ENCODE data around the gene ABHD16A. TPM values are rescaled to one million over a fixed set of nuclear protein-coding genes. Genes with fewer than 3 reads are reported as not detected.
A peak's percentile ranks its signal among the peaks of the same experiment; 100 is the strongest.

The ABHD16A gene
- total and polyA plus RNA-seq, 2 of the 13 experiments (the other 11 are each of a cell fraction or from before 2014, with no cell fraction given), result 43.5 to 45.4 TPM

DNA sequence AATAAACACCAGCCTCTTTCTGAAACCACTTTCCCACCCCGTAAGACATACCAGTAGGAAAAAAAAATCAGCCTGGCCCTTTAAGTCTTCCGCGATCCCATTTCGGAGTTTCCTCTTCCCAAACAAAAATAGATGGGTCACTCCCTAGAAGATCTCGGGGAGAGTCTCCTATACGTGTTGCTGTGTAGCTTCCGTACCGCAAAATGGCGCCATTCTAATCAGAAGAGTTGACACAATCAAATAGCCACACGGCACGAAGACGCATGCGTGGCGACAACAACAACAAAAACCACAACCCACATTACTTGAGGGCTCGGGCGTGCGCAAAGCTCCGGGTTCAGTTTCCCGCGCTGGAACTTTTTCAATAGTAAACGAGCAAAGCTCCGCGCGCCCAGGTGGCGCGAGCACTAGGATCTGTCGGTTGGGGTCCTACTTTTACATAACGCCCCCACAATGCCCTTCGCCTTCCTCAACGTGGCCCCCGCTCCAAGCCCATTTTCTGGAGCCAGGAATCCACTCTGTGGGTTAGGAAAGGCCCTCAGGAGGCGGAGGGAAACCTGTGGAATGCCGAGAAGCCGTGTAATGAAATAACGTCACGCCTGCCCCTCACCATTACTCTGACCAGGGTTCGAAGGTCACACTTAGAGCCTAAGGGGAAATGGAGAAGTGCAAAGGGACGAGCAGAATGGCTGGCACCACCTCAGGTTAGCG lies 38.2 kb downstream of the ABHD16A start, which contains the start of gene GPANK1 (continued):
- TF ChIP-seq, protein P1, sequence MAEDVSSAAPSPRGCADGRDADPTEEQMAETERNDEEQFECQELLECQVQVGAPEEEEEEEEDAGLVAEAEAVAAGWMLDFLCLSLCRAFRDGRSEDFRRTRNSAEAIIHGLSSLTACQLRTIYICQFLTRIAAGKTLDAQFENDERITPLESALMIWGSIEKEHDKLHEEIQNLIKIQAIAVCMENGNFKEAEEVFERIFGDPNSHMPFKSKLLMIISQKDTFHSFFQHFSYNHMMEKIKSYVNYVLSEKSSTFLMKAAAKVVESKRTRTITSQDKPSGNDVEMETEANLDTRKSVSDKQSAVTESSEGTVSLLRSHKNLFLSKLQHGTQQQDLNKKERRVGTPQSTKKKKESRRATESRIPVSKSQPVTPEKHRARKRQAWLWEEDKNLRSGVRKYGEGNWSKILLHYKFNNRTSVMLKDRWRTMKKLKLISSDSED (CRISPR knock-in tag; IDR thresholded peaks at IDR 0.05), result no peak
- TF ChIP-seq SOX6 (IDR thresholded peaks at IDR 0.05) (no peak), SOX6 (CRISPR knock-in tag; IDR thresholded peaks at IDR 0.05) (no peak; the same call in 1 of the 2 replicates), GABPB1 (CRISPR knock-in tag; IDR thresholded peaks at IDR 0.05) (no peak), RFX5 (IDR thresholded peaks at IDR 0.05; ENCODE audit: low read depth, low read length) (no peak), ZNF432 (CRISPR knock-in tag; IDR thresholded peaks at IDR 0.05; ENCODE audit: borderline replicate concordance) (no peak), ZNF251 (CRISPR knock-in tag; IDR thresholded peaks at IDR 0.05) (peak; percentile 68; the same call in 1 of the 2 replicates), MAFG (CRISPR knock-in tag; IDR thresholded peaks at IDR 0.05) (no peak), ZBTB1 (CRISPR knock-in tag; IDR thresholded peaks at IDR 0.05; ENCODE audit: borderline replicate concordance) (no peak), ZBTB20 (CRISPR knock-in tag; IDR thresholded peaks at IDR 0.05; ENCODE audit: borderline replicate concordance, low read depth) (no peak), TBP (CRISPR knock-in tag; IDR thresholded peaks at IDR 0.05) (no peak), NFE2 (CRISPR knock-in tag; IDR thresholded peaks at IDR 0.05) (no peak), ZNF768 (CRISPR knock-in tag; IDR thresholded peaks at IDR 0.05) (no peak), MIXL1 (CRISPR knock-in tag; IDR thresholded peaks at IDR 0.05) (peak; percentile 75; the same call in 1 of the 2 replicates), U2AF1 (optimal IDR thresholded peaks at IDR 0.05; ENCODE audit: low read depth, low read length) (peak; percentile 26), ZNF256 (CRISPR knock-in tag; conservative IDR thresholded peaks at IDR 0.05) (peak; percentile 39; the same call in 1 of the 2 replicates), SMYD3 (CRISPR knock-in tag; IDR thresholded peaks at IDR 0.05) (no peak), ZNF136 (CRISPR knock-in tag; IDR thresholded peaks at IDR 0.05; ENCODE audit: low read depth) (peak; percentile 81), SP5 (CRISPR knock-in tag; IDR thresholded peaks at IDR 0.05; ENCODE audit: borderline replicate concordance, low read depth) (no peak), KLF11 (CRISPR knock-in tag; IDR thresholded peaks at IDR 0.05) (0 out of 2 replicates have a peak, but pooled peaks have one; percentile 74)
- TF ChIP-seq, protein P2, sequence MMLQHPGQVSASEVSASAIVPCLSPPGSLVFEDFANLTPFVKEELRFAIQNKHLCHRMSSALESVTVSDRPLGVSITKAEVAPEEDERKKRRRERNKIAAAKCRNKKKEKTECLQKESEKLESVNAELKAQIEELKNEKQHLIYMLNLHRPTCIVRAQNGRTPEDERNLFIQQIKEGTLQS (CRISPR knock-in tag; IDR thresholded peaks at IDR 0.05), result peak; percentile 33; the same call in 1 of the 2 replicates
- TF ChIP-seq, protein P3, sequence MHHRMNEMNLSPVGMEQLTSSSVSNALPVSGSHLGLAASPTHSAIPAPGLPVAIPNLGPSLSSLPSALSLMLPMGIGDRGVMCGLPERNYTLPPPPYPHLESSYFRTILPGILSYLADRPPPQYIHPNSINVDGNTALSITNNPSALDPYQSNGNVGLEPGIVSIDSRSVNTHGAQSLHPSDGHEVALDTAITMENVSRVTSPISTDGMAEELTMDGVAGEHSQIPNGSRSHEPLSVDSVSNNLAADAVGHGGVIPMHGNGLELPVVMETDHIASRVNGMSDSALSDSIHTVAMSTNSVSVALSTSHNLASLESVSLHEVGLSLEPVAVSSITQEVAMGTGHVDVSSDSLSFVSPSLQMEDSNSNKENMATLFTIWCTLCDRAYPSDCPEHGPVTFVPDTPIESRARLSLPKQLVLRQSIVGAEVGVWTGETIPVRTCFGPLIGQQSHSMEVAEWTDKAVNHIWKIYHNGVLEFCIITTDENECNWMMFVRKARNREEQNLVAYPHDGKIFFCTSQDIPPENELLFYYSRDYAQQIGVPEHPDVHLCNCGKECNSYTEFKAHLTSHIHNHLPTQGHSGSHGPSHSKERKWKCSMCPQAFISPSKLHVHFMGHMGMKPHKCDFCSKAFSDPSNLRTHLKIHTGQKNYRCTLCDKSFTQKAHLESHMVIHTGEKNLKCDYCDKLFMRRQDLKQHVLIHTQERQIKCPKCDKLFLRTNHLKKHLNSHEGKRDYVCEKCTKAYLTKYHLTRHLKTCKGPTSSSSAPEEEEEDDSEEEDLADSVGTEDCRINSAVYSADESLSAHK (CRISPR knock-in tag; IDR thresholded peaks at IDR 0.05; ENCODE audit: borderline replicate concordance), result no peak
- TF ChIP-seq, protein P4, sequence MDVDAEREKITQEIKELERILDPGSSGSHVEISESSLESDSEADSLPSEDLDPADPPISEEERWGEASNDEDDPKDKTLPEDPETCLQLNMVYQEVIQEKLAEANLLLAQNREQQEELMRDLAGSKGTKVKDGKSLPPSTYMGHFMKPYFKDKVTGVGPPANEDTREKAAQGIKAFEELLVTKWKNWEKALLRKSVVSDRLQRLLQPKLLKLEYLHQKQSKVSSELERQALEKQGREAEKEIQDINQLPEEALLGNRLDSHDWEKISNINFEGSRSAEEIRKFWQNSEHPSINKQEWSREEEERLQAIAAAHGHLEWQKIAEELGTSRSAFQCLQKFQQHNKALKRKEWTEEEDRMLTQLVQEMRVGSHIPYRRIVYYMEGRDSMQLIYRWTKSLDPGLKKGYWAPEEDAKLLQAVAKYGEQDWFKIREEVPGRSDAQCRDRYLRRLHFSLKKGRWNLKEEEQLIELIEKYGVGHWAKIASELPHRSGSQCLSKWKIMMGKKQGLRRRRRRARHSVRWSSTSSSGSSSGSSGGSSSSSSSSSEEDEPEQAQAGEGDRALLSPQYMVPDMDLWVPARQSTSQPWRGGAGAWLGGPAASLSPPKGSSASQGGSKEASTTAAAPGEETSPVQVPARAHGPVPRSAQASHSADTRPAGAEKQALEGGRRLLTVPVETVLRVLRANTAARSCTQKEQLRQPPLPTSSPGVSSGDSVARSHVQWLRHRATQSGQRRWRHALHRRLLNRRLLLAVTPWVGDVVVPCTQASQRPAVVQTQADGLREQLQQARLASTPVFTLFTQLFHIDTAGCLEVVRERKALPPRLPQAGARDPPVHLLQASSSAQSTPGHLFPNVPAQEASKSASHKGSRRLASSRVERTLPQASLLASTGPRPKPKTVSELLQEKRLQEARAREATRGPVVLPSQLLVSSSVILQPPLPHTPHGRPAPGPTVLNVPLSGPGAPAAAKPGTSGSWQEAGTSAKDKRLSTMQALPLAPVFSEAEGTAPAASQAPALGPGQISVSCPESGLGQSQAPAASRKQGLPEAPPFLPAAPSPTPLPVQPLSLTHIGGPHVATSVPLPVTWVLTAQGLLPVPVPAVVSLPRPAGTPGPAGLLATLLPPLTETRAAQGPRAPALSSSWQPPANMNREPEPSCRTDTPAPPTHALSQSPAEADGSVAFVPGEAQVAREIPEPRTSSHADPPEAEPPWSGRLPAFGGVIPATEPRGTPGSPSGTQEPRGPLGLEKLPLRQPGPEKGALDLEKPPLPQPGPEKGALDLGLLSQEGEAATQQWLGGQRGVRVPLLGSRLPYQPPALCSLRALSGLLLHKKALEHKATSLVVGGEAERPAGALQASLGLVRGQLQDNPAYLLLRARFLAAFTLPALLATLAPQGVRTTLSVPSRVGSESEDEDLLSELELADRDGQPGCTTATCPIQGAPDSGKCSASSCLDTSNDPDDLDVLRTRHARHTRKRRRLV (CRISPR knock-in tag; IDR thresholded peaks at IDR 0.05), result peak; percentile 99
